Epidermal melanocyte (primary cell): ENCODE results near the gene TBX20.
"Not testable (repeated sequence)": the region's sequence is repeated elsewhere in the genome, so short reads cannot be mapped to it uniquely, and the experiment has no call there.

Source experiments
- DNase-seq: peaks from one replicate; pipeline ENCODE4 v3.0.0; 2011; ENCODE audit warnings: low spot score; ENCODE audit not compliant: insufficient read length

TBX20 gene

GRCh38 chr7:35228496-35229051 lies 25.3 kb downstream of the TBX20 start:
- DNase-seq: not testable (repeated sequence)

DNA sequence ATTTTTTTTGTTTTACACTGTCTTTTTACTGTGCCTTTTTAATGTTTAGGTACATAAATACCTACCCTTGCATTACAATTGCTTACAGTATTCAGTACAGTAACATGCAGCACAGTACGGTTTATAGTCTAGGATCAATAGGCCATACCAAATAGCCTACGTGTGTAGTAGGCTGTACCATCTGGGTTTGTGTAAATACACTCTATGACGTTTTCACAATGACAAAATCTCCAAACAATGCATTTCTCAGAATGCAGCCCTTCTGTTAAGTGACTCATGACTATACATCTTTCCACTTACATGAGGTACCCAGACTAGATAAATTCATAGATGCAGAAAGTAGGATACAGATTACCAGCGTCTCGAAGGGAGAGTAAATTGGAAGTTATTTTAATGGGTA lies 26.5 kb downstream of the TBX20 start:
- not testable (repeated sequence) for DNase-seq

DNA sequence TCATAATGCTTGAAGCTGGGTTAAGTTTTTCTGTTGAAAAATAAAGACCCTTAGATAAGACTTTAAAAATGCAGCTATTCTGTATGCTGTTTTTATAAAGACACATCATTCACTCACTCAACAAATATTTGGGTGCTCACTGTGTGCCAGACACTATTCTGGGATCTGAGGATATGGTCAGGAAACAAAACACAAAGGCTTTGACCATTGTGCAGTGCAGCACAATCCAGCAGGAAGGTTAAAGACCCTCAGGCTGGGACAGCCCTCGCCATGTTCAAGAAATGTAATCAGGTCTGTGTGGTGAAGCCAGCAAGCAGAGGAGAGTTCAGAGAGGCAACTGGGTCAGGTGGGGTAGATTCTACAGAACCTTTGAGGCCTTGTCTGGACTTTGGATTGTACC lies 31.5 kb downstream of the TBX20 start:
- not testable (repeated sequence) for DNase-seq

GRCh38 chr7:35220176-35220575 lies 33.7 kb downstream of the TBX20 start:
- not testable (repeated sequence) for DNase-seq

- not testable (repeated sequence) for DNase-seq
These were observed 37.9 kb downstream of the TBX20 start for GRCh38 chr7:35216033-35216432.

DNA sequence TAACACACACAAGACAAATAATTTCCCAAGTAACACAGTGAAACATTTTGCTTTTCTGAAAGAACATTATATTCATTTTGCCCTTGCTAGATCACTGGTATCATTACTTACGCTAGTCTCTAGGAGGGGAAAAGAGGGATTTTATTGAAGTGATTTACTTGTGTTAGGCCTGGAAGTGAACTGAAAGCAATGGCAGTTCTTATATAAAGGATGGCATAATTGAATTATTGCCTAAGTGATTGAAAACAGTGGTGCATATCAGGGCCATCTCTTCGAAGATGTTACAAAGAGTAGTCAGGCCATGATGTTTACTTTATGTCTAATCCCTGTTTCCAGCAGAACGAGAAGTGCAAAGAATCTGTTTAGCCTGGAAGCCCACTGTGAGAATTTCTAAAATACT lies 38.8 kb downstream of the TBX20 start:
- not testable (repeated sequence) for DNase-seq

DNA sequence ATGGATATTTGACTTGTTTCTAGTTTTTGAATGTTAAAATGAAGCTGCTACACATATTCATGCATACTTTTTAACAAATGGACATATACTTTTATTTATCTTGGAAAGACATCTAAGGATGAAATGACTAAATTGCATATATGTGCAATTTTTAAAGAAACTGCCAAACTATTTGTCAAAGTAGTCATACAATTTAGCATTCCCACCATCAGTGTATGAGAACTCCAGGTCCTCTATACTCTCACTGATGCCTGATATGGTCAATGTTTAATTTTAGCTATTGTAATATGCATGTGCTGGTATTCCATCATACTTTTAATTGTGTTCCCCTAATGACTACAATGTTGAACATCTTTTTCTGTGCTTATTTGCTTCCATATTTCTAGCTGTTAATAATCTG lies 47.0 kb downstream of the TBX20 start:
- DNase-seq: not testable (repeated sequence)

DNA sequence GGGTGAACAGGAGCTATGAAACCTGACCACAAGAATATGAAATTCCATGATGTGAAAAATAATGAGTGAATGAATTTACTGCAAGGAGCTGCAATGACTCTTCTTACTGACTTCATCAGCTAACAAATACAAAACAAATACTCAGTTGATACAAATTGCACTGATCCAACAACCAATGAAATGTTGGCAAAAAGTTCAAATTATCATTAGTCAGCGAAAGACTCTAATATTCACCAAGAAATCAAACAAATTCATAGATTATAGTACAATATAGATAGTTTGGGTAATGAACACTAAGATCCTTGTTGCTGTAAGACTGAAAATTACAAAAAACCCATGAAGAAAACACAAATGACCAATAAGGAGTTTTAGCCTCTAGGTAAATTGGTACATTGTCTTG lies 49.0 kb downstream of the TBX20 start:
- not testable (repeated sequence) for DNase-seq

DNA sequence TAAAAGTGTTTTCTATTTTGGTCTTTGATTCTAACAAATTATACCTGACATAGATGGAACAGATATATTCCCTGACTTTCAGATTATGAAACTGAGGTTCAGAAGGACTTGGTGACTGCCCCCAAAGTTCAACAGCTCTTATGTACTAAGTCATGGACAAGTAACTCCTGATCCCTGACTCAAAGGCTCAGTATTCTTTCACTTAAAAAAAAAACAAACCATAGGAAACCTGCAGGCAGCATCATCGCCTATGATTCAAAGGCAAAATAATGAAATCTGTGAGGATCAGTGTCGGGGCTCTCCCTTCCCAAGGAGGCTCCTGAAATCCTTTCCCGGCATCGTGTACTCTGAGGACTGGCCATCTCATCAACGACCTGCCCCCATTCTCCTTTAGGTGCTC lies 49.9 kb downstream of the TBX20 start:
- not testable (repeated sequence) for DNase-seq

GRCh38 chr7:35202353-35202752 lies 51.5 kb downstream of the TBX20 start:
- DNase-seq: not testable (repeated sequence)

- not testable (repeated sequence) for DNase-seq
These were observed 53.7 kb downstream of the TBX20 start for GRCh38 chr7:35200170-35200569.

DNA sequence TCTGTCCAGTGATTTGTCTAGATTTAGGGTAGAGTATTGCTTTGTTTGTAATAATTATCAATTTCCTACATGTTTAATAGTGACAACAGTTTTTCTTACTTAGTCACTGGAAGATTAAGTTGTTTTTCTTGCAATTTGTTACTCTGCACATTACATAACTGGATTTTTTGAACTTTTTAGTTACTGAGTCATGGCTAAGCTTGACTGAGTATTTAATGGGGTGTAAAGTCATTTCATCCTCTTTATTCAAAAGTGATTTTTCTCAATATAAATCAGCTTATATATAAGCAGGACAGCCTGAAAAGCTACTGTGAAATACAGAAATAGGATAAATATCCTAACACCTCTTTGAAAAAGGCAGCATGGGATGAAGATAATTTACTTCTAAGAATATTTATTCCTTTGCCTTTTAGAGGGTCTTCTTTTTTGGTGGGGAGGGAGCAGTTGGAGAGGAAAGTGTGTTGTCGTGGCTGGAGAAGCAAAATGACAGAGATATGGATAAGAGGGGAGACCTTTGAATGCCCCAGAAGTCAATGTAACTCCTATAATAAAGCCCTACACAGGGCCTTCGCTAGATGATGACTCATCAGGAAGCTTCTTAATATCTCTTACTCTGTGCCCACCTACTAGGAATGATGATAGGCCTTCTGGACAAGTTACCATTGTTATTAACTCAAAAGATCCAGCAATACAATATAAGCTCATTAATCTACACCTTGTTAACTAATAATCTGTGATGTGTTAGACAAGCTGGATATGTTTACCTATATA lies 55.3 kb downstream of the TBX20 start:
- DNase-seq: not testable (repeated sequence)

DNA sequence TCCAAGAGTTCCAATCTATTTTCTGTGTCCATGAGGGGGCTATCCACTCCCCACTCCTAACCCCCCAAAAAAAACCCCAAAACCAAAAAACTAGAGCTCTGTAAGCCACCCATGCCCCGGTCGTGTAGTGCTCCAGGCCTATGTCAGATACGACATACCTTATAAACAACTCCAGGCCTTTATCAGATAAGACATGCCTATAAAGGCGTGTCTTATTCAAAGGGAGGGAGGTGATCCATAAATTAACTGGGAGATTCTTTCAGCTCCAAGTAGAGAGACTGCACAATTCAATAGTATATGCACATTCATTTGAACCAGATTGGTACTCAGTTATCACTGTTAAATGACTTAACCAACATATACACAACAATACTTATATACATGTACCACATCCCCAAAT lies 62.3 kb downstream of the TBX20 start:
- DNase-seq: not testable (repeated sequence)

DNA sequence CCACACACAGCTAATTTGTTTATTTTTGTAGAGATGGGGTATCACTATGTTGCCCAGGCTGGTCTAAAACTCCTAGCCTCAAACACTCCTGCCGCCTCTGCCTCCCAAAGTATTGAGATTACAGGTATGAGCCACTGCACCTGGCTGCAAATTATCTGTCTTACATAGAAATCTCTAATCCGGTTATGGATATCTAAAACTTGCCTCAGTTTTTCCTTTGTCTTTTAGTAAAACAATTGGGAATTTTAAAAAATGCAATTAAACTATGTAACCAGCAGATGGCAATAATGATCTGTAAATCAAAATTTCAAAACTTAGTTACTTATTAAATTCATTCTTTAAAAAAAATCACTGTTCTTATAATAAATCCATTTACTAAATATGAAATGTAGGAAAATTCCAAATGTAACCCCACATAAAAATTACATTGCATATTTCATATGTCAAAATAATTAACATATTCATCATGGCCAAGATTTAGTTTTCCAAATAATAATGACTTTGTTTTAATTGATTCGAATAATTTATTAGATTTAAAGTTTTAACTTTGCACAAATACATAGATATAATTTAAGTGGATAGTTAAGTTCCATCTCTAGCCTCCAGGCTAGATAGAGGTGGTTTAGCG lies 63.6 kb downstream of the TBX20 start:
- not testable (repeated sequence) for DNase-seq

DNA sequence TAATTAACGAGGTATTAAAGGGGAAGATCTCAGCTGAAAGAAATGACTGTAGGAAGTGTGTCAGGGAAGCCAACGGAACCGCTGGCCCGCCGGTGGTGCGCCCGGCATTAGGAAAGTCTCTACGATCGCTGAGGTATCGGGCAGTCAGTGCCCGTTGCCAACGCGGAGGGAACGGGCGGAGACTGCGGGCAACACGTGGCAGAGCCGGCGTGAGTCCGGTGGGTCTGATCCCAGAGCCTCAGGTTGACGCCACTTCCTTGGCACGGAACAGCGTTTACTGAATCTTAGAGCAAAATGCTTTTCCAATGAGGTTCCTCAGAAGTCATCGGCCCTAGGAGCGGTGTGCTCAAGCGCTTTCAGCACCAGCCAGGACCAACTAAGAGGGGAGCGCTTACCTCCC lies 67.1 kb downstream of the TBX20 start:
- DNase-seq: not testable (repeated sequence)

- no peak for DNase-seq
These were observed 67.8 kb downstream of the TBX20 start for GRCh38 chr7:35185908-35186731.

- DNase-seq: not testable (repeated sequence)
These were observed 68.4 kb downstream of the TBX20 start for GRCh38 chr7:35185578-35185907.

- not testable (repeated sequence) for DNase-seq
These were observed 68.9 kb downstream of the TBX20 start for GRCh38 chr7:35184961-35185360.

GRCh38 chr7:35183873-35184503 lies 69.9 kb downstream of the TBX20 start:
- not testable (repeated sequence) for DNase-seq

DNA sequence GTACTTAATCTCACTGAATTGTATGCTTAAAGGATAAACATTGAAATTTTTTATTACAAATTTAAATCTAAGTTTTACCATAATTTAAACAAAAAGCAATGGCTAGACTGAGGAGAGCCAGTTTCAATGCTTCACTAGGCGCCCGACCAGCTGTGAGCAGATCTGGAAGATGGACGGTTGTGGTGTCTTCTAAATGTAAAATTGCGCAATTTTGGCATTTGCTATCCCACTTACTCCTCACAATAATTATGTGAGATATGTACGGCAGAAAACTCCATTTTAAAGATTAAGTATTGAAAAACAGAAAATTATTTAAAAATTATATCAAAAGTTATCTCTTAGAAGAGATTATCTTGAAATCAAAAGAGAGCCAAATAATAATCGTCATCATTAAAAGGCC lies 73.2 kb downstream of the TBX20 start:
- not testable (repeated sequence) for DNase-seq

DNA sequence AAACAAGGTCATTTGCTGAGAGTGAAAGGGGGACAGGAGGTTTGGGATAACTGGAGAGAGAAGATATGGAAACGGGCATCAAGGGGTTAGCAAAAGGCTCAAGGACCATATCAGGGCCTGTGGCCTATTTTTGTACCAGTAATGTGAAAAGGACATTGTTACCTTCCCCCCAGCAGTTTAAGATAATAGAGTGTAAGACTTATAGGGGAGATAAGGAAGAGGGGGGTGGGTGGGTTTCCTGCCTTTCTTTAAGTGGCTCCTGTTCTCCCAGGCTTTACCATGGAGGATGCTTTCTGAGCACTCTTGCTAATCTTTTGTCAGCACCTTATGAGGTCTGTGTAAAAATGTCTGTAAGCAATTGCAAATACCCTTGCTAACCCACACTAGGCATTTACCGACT lies 80.7 kb downstream of the TBX20 start:
- not testable (repeated sequence) for DNase-seq
